GM12891 (cell line): ENCODE measurements around the gene MIA.
"Not testable (repeated sequence)": the region's sequence is repeated elsewhere in the genome, so short reads cannot be mapped to it uniquely, and the experiment has no call there.

Source experiments
- PAX5 ChIP-seq: IDR thresholded peaks from 2 replicates; pipeline ENCODE4 v1.6.1; 2011; ENCODE audit warnings: low read length, moderate library complexity, mild to moderate bottlenecking; ENCODE audit not compliant: insufficient read depth, severe bottlenecking
- POLR2A ChIP-seq: IDR thresholded peaks from 2 replicates; pipeline ENCODE4 v1.6.1; 2011; ENCODE audit warnings: low read depth, low read length, control low read depth
- POLR2AphosphoS5 ChIP-seq: IDR thresholded peaks from 2 replicates; pipeline ENCODE4 v1.6.1; 2011; ENCODE audit warnings: low read depth, low read length, control low read depth
- POU2F2 ChIP-seq: IDR thresholded peaks from 2 replicates; pipeline ENCODE4 v1.6.1; 2011; ENCODE audit warnings: low read depth, mild to moderate bottlenecking, control low read depth, low read length, moderate library complexity
- SPI1 ChIP-seq: IDR thresholded peaks from 2 replicates; pipeline ENCODE4 v1.6.1; 2011; ENCODE audit warnings: low read depth, low read length, control low read depth
- TAF1 ChIP-seq: IDR thresholded peaks from 2 replicates; pipeline ENCODE4 v1.6.1; 2011; ENCODE audit warnings: low read depth, low read length, control low read depth

DNA sequence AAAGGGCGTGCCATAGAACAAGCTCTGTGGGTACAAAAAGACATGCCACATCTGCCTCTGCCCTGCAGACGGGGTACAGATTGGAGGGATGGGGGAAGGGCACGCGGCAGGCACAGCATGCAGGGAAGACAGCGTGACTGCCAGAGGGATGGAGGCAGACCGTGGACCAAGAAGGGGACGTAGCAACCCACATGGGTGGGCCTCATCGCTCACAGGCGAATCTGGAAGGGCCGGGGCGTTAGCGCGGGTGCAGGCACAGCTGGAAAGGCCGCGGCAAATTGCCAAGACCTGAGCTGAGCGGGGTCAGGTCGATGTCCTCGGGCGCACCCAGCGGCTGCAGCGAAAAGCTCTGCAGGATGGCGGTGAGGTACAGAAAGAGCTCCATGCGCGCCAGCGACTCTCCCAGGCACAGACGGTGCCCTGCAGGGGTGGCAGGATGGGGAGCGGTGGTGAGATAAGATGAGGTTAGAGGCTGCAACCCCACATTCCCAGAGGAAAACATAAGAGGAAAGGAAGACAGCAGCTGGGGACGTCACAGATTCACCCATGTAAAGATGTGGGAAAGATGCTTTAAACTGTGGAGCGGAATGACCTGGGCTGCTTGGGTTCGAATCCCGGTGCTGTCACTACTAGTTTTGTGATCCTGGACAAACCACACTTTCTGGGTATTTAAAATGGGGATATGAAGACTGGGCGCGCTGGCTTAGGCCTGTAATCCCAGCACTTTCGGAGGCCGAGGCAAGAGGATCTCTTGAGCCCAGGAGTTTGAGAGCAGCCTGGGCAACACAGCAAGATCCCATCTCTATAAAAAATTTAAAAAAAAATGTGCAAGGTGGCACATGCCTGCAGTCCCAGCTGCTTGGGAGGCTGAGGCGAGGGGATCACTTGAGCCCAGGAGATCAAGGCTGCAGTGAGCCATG, 43.4 kb downstream of the MIA start:
- TF ChIP-seq POLR2A, POLR2AphosphoS5, TAF1, PAX5, SPI1, POU2F2: not testable (repeated sequence)
